GM12873 (cell line): ENCODE results near the gene TACC2.

Experiments used
- TF ChIP-seq, protein P1 (sequence below): IDR thresholded peaks from 2 replicates; pipeline ENCODE4 v1.5.1; 2012; ENCODE audit warnings: low read depth, mild to moderate bottlenecking, moderate library complexity, low read length, control low read depth; ENCODE audit not compliant: insufficient read depth; ENCODE audit errors: missing control alignments

Gene TACC2

DNA sequence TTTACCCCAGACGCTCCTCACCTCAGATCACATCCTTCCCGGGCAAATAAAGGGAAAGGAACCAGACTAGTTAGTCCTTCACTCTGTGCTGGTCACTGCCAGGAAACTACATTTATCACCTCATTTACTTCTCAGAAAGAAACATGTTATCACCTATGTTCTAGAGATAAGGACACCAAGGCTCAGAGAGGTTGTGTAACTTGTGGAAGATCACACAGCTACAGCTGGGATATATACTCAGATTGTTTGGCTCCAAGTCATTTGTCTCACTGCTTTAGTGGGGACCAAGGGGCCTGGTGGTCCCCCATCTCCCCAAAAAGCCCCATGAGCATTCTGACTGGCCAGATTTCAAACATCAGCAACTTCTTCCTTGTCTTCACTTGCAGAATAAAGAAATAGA is 264.6 kb downstream of the TACC2 start:
- TF ChIP-seq, protein P1, sequence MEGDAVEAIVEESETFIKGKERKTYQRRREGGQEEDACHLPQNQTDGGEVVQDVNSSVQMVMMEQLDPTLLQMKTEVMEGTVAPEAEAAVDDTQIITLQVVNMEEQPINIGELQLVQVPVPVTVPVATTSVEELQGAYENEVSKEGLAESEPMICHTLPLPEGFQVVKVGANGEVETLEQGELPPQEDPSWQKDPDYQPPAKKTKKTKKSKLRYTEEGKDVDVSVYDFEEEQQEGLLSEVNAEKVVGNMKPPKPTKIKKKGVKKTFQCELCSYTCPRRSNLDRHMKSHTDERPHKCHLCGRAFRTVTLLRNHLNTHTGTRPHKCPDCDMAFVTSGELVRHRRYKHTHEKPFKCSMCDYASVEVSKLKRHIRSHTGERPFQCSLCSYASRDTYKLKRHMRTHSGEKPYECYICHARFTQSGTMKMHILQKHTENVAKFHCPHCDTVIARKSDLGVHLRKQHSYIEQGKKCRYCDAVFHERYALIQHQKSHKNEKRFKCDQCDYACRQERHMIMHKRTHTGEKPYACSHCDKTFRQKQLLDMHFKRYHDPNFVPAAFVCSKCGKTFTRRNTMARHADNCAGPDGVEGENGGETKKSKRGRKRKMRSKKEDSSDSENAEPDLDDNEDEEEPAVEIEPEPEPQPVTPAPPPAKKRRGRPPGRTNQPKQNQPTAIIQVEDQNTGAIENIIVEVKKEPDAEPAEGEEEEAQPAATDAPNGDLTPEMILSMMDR = no peak

DNA sequence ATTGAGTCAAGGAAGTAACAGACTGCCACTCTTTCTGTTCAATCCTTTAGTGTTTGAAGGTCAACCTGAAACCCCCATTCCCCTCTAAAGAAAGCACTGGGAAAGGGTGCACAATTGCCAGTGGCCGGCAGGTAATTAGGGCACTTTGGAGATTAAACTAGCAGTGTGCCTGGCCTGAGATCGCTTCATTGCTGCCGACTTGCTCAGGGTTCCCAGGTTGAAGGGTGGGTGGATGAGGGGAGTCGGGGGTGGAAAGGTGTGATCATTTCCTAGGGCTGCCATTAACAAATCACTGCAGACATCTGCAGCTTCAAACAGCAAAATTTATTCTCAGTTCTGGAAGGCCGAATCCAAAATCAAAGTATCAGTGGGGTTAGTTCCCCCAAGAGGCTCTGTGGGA is 265.9 kb downstream of the TACC2 start:
- TF ChIP-seq, protein P1 = no peak

DNA sequence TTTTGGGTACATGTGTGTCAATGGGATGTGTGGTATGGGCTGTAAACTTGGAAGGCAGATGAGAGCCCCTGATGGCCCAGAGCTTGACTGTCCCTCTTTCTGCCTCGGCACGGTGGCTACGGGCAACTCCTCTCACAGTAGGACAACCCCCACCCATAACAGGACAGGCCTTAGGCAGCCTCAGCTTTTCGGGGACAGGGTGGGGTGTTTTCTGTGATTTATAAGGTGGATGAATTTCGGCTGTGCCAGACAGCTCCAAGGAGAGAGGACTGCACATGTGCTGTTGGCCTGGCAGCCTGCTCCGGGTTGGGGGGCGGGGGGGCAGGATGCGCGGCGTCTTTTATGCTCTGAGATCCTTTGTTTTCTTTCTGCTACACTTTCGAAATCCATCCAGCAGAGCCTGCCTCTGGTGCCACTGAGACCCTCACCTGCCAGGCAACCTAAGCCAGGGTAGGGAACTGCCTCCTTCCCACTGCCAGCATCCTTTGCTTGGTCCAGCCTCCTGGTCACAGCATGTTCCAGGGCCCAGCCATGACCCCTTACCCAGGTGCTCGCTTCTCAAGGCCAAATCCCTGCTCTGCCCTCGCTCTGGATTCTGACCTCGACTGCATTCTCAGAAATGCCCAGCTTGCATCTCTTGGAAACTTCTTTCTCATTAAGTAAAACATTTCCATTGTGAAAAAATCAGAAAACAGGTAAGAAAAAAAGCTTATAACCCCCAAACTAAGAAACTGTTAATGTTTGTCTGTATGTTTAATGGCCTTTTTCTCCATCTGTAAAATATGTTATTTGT is 266.7 kb downstream of the TACC2 start:
- TF ChIP-seq, protein P1 = no peak

DNA sequence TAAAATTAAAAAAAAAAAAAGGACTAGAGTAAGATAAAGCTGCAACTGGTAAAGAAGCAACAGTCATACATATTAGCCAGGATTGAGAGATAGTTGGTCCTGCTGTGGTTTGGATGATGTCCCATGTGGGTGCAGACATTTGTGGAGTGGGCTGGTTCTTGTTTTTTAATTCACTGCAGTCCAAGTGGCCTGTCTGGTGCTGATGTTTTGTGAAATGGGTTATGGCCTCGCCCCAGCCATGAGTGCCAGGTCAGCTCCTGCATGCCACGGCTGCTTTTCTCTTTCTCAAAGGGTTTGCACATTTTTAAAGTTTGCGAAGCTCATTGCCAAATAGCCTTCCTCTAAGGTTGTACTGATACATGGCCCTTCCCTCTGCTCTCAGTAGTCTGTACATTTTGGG is 268.1 kb downstream of the TACC2 start:
- TF ChIP-seq, protein P1 = no peak

DNA sequence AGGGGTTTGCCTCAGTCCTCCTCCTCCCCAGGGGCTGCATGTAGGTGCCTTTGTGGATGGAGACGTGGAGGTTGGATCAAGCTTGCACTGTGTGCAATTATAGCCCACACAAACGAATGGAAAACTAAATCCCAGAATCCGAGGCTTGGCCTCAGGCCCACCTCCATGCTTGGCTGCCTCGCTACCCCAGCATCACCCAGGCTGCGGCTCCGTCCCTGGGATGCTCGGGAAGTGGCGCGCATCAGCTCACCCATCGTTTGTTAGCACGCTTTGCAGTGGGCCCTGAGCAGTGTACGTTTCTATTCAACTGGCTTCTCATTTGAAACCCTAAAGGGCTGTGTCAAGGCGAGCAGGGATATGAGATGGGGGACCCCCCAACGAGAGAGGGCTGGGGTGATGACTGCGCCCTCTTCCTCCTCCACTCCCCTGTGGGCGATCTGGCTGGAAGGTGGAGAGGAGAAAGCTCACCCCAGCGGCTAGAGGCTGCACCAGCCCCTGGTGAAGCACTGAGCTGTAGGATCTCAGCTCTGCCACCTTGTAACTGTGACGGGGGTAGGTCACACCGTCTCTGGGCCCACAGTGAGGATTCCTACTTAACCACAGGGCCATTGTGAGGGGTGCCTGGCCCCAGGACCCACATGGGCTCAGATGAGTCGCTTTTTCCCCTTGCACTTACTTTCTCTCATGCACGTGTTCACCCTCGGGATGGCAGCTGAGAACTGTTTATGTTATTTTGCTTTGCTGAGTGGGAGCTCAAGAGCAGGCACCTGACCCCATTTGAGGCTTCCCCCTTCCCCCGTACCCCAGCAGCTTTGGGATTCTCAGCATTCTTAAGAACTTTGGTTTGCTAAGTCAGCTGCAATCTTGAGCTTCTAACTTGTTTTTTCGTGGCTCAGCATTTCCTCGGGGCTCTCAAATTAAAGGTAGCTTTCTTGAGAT is 269.4 kb downstream of the TACC2 start:
- TF ChIP-seq, protein P1 = no peak

DNA sequence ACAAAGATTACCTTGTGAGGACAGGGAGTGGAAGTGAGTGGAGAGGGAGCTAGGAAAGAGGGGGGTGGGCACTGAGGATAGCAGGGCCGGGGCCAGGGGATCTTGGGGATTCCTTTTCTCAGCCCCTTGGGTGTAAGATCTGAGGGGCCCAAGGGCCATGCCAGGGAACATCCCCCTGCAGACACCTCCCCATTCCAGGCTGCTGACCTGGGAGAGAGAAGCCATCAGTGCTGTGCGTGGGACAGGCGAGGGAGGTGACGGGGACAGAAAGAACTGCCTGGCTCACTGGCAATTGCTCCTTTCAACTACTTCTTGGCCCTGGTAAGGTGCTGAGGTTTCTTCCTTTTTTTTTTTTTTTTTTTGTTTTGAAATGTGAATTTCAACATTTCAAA is 270.1 kb downstream of the TACC2 start:
- TF ChIP-seq, protein P1 = no peak

DNA sequence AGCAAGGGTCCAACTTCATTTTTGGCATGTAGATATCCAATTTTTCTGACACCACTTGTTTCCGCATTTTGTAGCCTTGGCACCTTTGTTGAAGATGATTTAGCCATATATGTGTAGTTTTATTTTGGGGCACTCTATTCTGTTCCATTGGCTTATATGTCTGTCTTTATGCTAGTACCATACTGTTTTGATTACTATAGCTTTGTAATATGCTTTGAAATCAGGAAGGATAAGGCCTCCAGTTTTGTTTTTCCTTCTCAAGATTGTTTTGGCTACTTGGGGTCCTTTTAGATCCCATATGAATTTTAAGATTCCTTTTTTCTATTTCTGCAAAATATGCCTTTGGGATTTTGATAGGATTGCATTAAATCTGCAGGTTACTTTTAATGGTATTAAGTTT is 272.6 kb downstream of the TACC2 start:
- TF ChIP-seq, protein P1 = no peak
